GM15510 (cell line): ENCODE measurements around the gene FGGY.

Source experiments
- POLR2A ChIP-seq: IDR thresholded peaks from 3 replicates; pipeline ENCODE4 v1.6.1; 2011; ENCODE audit warnings: borderline replicate concordance; ENCODE audit not compliant: insufficient read length; ENCODE audit errors: extremely low read depth

Gene FGGY

DNA sequence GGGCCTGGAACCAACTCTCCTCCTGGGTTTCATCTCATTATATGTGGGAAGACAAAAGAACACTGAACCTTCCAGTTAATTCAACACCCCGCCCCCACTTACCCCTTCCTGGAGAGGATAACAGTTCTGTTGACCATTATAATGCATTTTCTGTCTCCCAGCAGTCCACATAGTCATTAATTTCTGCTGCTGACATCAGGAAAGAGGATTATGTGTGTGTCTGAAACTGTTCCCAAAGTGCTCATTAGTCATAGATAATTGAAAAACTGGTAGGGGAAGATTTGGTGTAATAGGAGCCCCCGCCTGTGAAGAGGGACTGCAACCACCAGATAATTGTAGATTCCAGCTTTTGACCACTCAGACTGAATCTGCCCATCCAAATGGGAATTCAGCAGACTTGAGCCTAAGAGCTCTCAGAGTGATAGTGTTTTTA lies 208.7 kb downstream of the FGGY start:
- TF ChIP-seq POLR2A, result no peak

DNA sequence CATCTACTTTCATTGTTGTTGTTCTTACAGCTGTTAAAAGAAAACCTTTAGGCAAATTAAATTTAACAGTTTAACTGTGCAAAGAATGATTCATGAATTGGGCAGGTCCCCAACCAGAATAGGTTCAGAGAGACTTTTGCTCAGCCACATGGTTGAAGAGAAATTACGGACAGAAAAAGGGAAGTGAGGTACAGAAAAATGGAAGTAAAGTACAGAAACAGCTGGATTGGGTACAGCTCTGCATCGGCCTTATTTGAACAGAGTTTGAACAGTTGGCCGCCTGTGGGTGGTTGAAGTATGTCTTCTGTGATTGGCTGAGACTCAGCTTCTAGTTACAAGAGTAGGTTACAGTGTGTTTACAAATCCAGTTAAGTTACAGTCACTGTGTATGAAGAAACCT lies 210.1 kb downstream of the FGGY start:
- TF ChIP-seq POLR2A, result no peak

DNA sequence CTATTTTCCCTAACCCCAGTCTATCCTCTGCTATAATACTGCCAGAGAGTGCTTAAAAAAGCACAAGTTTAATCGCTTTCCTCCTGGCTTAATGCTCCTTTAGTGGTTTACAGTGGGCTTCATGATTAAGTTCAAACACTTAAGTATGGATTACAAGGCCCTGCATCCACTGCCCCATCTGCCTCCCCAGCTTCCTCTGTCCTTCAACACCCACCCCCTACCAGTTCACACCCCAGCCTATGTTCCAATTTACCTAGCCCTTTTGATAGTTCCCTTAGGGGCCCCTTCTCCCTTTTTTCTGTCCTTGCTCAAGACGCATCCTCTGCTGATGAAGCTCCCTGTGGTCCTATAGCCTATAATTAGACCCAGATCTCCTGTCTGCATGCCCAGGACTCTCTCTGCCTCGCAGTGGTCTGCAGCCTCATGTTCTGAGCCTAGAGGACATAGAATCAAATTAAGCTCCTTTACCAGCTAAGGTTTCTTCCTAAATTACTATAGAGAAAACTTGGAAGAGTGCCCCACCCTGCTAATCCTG lies 212.5 kb downstream of the FGGY start:
- TF ChIP-seq POLR2A, result no peak

DNA sequence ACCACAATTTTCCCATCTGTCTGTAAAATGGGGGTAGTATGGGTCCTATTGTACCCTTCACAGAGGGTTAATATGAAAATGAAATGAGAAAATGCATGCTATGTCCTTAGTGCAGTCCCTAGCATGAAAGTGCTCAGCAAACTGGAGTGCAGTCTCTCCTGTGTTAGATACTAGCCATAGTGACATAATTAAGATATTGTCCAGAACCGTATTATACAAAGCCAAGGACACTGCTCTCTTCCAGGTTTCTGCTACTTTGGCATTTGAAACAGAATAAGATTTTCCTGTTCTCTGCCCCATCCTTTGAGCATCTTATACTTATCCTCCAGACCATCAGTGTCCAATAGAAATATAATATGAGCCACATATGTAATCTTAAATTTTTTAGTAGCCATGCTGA lies 213.4 kb downstream of the FGGY start:
- no peak for TF ChIP-seq POLR2A

DNA sequence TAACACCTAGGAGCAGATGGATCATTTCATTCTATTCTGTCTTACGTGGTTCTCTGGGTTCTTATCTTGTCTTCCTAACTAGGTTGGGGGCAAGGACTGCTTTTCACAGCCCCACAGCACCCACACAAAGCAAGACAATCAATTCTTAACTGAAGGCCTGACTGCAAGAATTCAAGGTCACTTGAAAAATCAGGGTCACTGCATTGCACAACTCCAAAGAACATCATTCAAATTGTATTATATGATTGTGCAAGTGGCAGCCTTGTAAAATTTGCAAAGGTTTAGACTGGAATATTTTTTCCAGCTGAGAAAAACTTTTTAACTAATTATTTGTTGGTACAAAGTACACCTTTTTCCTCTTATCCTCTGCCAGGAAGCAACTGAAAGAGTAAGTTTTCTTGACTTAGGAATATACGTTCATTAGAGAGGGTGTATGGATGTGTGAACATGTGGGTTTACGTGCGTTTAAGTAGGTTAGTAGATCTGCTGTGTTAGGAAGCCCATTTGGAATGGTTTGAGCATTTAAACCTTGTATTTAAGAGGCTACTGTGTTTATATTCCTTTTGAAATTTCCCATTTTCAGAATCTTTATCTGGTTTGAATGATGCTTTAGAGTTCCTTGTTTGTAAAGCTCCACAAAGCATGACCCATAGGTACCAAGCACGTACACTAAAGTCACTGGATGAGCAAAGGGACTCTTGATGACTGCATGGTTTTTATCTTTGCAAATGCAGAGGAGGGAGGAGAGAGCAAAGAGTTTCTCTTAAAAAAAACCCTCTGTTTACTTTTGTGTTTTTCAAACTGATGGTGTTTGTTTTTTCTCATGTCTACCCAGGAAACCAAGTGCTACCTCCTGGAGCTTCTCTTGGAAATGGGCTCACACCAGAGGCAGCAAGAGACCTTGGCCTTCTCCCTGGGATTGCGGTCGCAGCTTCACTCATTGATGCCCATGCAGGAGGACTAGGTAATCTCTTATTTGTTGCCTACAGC lies 214.9 kb downstream of the FGGY start:
- no peak for TF ChIP-seq POLR2A

DNA sequence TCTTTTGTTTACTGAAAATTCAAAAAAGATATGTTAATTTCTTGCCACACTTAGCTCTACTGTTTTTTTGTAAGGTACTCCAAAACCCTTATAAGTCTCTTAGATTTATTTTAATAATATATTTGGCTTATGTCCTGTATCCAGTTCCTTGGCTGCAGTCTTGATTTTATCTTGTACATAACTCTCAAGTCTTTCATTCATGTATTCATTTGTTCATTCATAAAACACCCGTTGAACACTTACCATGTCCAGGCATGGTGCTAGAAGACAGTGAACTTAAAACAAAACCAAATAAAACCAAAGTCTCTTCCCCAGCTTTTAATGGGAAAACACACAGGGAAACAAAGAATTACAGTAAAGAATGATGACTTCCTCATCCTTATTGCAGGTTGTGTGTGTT lies 215.8 kb downstream of the FGGY start:
- no peak for TF ChIP-seq POLR2A

DNA sequence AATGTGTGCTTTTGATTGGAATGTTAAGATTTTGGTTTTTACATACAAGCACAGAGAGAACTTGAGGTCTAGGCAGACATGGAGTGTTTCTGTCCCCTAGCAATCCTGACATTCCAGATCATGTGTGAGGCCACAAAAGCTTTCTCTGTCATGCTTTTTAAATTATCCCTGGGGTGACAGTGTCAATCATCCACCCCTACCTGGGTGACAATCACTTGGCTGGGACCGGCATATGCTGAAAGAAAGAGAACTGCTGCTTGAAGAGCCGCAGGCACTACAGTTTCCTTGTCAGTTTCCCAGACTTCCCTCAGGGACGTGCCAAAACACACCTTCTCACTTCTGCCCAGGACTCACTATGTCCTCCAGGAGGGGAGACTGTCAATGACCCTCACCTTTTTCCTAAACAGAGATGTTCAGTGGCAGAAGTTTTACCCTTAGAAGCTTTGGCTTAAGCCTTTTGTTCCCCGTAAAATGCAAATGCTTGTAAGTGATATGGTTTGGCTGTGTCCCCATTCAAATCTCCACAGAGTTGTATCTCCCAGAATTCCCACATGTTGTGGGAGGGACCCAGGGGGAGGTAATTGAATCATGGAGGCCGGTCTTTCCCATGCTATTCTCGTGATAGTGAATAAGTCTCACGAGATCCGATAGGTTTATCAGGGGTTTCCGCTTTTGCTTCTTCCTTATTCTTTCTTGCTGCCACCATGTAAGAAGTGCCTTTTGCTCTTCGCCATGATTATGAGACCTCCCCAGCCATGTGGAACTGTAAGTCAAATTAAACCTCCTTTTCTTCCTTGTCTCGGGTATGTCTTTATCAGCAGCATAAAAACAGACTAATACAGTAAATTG lies 217.4 kb downstream of the FGGY start:
- no peak for TF ChIP-seq POLR2A

DNA sequence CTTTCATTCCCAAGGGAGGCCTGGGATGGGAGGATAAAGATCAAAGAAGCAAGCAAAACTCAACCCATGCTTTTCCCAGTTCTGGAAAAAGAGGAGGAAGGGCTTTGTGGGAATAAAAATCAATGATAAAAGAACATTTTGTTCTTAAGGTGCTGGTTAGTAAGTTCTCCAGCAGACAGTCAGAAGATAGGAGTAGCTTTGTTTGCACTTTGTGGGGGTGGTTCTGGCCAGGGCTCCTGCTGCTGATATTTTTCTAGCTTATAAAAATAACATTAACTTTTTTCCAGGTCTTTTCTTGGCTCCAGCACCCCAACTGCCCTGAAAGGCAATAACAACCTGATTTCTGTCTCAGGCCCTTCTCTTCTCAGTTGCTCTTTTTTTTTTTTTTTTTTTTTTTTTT lies 220.0 kb downstream of the FGGY start:
- TF ChIP-seq POLR2A, result no peak

DNA sequence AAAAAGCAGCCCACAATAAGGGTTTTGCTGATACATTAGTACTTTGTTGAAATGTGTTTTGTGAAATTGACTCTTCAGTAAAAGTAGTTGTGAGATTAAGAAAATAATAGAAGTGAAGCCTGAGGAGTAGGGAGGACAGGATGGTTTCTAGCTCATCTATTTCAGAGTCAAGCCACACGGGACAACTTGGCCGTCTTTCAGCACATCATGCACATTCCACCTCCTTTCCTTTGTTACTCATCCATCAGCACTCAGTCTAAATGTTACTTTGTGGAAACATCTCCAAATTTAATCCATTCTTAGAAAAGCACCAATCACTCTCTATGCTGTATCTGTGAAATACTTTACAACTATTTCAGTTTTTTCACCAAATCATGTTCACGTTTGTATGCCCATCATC lies 223.3 kb downstream of the FGGY start:
- no peak for TF ChIP-seq POLR2A

DNA sequence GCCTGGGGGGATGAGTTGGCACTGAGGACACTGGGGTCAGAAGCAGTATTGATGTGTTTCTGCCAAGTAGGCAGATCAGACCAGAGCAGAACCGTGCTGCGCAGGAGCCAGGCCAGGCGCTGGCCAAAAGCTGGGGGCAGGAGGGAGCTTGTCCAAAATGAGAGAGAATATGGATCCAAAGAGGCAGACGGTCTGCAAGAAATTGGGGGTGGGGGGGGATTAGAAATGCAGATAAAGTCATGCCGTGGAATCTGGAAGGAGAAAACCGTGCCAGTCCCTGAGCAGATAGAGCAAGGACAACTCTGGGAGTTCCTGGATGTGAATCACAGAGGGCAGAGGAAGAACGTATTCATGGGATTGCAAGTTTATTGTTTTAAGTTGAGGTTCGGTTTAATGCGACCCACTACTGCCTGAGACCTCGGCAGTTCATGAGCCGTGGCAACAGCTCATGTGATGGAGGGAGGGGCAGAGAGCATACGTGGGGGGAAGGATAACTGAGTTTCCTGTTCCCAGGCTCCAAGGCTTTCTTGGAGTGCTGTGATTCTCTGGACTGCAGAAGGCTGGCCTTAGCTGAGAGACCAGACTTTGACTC lies 224.0 kb downstream of the FGGY start:
- TF ChIP-seq POLR2A, result no peak

DNA sequence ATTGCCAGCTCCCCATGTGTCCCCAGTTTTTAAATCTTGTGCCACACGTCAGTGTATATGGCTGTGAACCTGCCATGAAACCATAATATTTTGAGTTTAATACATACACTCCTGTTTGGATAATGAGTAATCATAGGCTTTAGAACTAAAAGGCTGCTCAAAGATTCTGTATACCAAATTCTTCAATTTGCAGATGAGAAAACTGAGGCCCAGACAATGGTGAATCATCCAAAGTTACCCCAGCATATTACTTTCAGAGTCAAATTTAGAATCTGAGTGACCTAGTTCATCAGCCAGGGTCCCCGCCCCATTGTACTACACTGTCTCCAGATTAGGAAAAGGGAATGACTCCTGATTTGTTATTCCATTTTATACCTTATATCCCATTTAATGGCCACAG lies 224.6 kb downstream of the FGGY start:
- TF ChIP-seq POLR2A, result no peak

DNA sequence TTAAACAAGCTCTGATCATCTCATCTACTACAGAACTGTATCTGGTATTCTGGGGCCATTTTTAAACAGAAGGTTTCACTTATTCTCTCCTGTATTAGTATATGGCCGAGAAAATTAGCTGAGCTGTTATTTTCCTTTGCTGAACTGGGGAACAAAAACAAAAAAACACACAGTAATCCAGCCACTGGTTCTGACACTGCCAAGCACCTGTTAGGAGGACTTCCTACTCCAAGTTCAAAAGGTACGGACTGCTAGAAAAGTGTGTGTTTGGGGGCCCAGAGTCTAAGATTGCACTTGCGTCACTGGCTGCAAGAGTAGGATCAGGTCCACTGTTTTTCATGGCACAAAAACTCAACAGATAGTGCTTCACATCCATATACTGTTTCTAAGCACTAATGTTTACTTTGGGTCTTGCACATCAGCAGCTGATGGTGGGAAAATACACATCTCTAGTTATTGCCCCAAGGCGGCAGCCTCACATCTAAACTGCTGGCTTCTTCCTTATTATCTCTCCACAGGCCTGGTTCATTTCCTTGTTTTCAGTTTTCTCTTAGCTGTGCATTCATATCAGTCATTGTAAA lies 226.1 kb downstream of the FGGY start:
- TF ChIP-seq POLR2A, result no peak

DNA sequence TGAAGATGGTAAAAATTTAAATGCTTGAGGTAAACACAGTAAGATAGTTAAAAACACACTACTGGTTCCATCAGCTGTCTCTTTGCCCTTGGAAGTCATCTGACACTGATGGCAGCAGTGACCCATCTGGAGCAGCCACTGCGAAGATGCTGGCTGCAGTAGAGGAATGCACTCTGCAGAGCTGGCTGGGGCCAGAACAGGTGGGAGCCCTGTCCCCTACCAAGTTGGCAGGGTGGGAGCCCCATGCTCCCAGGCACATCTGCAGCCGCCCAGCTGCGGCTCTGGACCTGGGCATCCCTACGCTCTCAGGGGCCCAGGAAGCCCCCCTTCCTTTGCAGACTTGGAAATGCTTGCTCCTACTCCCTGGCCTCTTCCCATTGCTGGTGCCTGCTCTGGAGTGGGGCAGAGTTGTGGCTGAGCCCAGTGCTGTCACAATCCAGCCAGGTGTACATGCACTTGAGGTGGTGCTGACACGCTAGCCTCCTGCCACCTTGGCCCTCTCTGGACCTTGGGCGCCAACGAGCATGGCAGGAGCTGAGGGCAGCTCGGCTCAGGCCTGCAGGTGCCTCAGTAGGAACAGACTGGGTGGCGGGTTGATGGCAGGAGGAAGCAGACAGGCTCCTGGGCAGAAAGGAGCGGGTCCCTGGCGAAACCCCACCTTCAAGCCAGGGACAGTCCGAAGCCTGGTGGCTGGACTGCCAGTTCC lies 227.0 kb downstream of the FGGY start:
- no peak for TF ChIP-seq POLR2A

DNA sequence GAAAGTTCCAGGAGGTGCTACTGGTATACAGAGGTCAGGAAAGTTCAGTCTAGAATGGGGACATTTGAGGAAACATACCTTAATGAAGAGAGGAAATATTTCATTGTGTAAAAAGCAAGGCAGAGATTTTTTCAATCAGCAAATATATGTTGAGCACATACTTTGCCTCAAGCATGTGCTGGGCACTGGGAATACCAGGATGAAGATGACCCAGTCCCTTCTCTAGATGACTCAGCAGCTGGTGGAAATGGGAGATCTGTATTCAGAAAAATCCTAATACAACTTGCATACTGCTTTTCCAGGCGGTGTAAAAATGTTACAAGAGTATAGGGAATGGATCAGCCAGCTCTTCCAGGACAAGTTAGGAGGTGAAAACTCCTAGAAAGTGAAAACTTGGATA lies 229.3 kb downstream of the FGGY start:
- TF ChIP-seq POLR2A, result no peak

DNA sequence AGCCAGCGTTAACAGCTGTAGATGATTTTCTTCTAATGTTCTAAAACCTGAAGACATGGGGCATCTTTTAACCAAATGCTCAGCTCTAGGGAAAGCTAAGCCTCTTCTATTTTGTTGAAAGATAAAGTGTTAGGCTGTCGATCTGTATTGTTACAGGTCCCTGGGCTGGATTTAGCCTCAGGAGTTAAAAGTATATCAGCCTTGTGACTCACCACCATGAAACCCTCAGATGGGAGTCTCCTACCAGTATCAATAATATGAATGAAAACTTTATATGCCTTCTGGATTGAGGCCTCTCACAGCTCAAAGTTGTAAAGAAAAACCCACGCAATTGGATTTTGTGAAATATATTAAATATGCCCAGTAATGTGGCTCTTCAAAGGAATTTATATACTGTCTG lies 231.6 kb downstream of the FGGY start:
- TF ChIP-seq POLR2A, result no peak

DNA sequence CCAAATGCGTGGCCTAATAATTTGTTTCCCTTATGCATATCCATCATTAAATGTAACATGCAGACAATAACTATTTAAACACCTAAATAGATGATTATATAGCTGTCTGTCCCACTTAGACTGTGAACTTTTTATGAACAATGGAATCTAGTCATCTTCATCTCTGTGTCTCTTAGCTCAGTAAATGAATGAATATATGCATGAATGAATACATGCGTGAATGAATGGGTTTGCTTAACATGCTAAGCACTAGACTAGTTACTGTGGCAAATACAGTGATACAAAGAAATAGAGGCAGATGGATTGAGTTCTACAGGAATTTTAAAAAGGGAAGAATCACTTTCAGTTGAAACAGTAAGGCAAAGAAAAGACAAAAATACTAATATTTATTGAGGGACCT lies 232.0 kb downstream of the FGGY start:
- no peak for TF ChIP-seq POLR2A
